Naive thymus-derived CD8-positive, alpha-beta T cell (primary cell): ENCODE data around the gene TTC7B. TPM values are rescaled to one million over a fixed set of nuclear protein-coding genes. Genes with fewer than 3 reads are reported as not detected.
"Not testable (repeated sequence)": the region's sequence is repeated elsewhere in the genome, so short reads cannot be mapped to it uniquely, and the experiment has no call there.

ENCODE experiments used
- ATAC-seq, 2 donors: fragments of 150-1000 bp; cut with Tn5 transposase in 1 of 2; sonication (Bioruptor Pico), chemical (Tn5 transposase) in 1 of 2; 1 replicate in 1 of 2; 2 replicates in 1 of 2; pipeline ENCODE4 v1.10.0; 2021; ENCODE audit warnings: mild to moderate bottlenecking in 2 of 2, moderate library complexity in 2 of 2
- POLR2A ChIA-PET: fragments of 350-600 bp; sonication (Branson Sonifier 250); formaldehyde crosslinking; loops from one replicate; lab custom pipeline; 2021; ENCODE audit warnings: antibody characterized with exemption; lab: Charles Lee
- DNase-seq, 10 donors: peaks; one replicate each; pipeline versions ENCODE4 v3.0.0 to v3.0.0-alpha.2; 2020 to 2022
- H3K27ac Mint-ChIP-seq, 10 donors: one replicate each; pipeline ENCODE4 v1.8.0; 2020 to 2022; ENCODE audit warnings: mild to moderate bottlenecking in 10 of 10, mixed read lengths in 10 of 10, moderate library complexity in 4 of 10, inconsistent platforms in 1 of 10
- H3K27me3 Mint-ChIP-seq, 5 donors: one replicate each; pipeline ENCODE4 v1.8.0; 2021 to 2022; ENCODE audit warnings: mixed read lengths in 5 of 5
- H3K36me3 Mint-ChIP-seq, 3 donors: one replicate each; pipeline ENCODE4 v1.8.0; 2020 to 2022; ENCODE audit warnings: mixed read lengths in 3 of 3, mild to moderate bottlenecking in 2 of 3, inconsistent platforms in 1 of 3
- H3K4me1 Mint-ChIP-seq, 4 donors: one replicate each; pipeline ENCODE4 v1.8.0; 2021 to 2022; ENCODE audit warnings: mixed read lengths in 4 of 4
- H3K4me3 Mint-ChIP-seq, 10 donors: one replicate each; pipeline ENCODE4 v1.8.0; 2020 to 2022; ENCODE audit warnings: mild to moderate bottlenecking in 10 of 10, mixed read lengths in 10 of 10, moderate library complexity in 6 of 10, inconsistent platforms in 1 of 10
- H3K9me3 Mint-ChIP-seq, 9 donors: one replicate each; pipeline ENCODE4 v1.8.0; 2020 to 2022; ENCODE audit warnings: mixed read lengths in 9 of 9, mild to moderate bottlenecking in 3 of 9, inconsistent platforms in 1 of 9, moderate library complexity in 1 of 9
- polyA plus RNA-seq, 3 donors: library from polyadenylated mRNA; unstranded; fragments of 300-500 nt; fragmentation: Illumina TruSeq; gene quantifications; one replicate each; pipeline ENCODE4 v1.2.3, GENCODE V29; 2021
- total RNA-seq, 8 experiments: library from RNA in 2 of 8; stranded (reverse) in 2 of 8; gene quantifications; one replicate each; pipeline ENCODE4 v1.2.3 and lab custom pipeline; 2021 to 2026

Gene TTC7B
- total and polyA plus RNA-seq, 5 experiments from 2014 or later = 0.01 to 0.81 (median 0.41) TPM

GRCh38 chr14:90538095-90538494 is 278.1 kb downstream of the TTC7B start:
- Mint-ChIP-seq H3K36me3 (no peaks in the 10 kb centered on the region), H3K9me3 (no peaks in the 10 kb centered on the region), H3K4me3 (no peak overlapping the region), H3K27me3 (no peaks in the 10 kb centered on the region), H3K4me1 (peaks cover 0 to 14% (median 0%) of the 10 kb centered on the region in 4 donors), H3K27ac (no peak overlapping the region)
- DNase-seq (no peak), ATAC-seq (no peak)
- POLR2A ChIA-PET = no interaction called here

GRCh38 chr14:90536511-90537191 is 279.6 kb downstream of the TTC7B start:
- Mint-ChIP-seq H3K4me1 (peaks cover 0 to 14% (median 0%) of the 10 kb centered on the region in 4 donors), H3K27me3 (no peaks in the 10 kb centered on the region), H3K9me3 (no peaks in the 10 kb centered on the region), H3K27ac (no peak overlapping the region), H3K4me3 (no peak overlapping the region), H3K36me3 (no peaks in the 10 kb centered on the region)
- POLR2A ChIA-PET = no interaction called here
- DNase-seq (no peak), ATAC-seq (no peak)

GRCh38 chr14:90536092-90536491 is 280.1 kb downstream of the TTC7B start:
- H3K27ac Mint-ChIP-seq = peak overlapping the region in 1 of 10 donors; percentile 62
- H3K4me3 Mint-ChIP-seq = no peak overlapping the region
- peaks cover 0 to 14% (median 0%) of the 10 kb centered on the region in 4 donors for H3K4me1 Mint-ChIP-seq
- H3K36me3 Mint-ChIP-seq = no peaks in the 10 kb centered on the region
- POLR2A ChIA-PET = no interaction called here
- ATAC-seq (no peak), DNase-seq (no peak)
- H3K9me3 Mint-ChIP-seq = no peaks in the 10 kb centered on the region
- H3K27me3 Mint-ChIP-seq = no peaks in the 10 kb centered on the region

GRCh38 chr14:90535556-90536090 is 280.6 kb downstream of the TTC7B start:
- peak overlapping the region in 2 of 10 donors; percentile 41 to 62 for H3K27ac Mint-ChIP-seq
- no peak overlapping the region for H3K4me3 Mint-ChIP-seq
- H3K9me3 Mint-ChIP-seq = no peaks in the 10 kb centered on the region
- DNase-seq = no peak
- ATAC-seq = no peak
- H3K4me1 Mint-ChIP-seq = peaks cover 0 to 14% (median 0%) of the 10 kb centered on the region in 4 donors
- POLR2A ChIA-PET = no interaction called here
- H3K27me3 Mint-ChIP-seq = no peaks in the 10 kb centered on the region
- no peaks in the 10 kb centered on the region for H3K36me3 Mint-ChIP-seq

GRCh38 chr14:90534838-90535555 is 281.2 kb downstream of the TTC7B start:
- ATAC-seq (no peak), DNase-seq (peak in 1 of 10 donors; percentile 49)
- Mint-ChIP-seq H3K27me3 (no peaks in the 10 kb centered on the region), H3K4me3 (no peak overlapping the region), H3K9me3 (no peaks in the 10 kb centered on the region), H3K27ac (no peak overlapping the region), H3K4me1 (peaks cover 0 to 14% (median 0%) of the 10 kb centered on the region in 4 donors), H3K36me3 (no peaks in the 10 kb centered on the region)
- POLR2A ChIA-PET = no interaction called here

- peaks cover 0 to 14% (median 0%) of the 10 kb centered on the region in 4 donors for H3K4me1 Mint-ChIP-seq
- H3K27me3 Mint-ChIP-seq = peaks cover 0 to 1% (median 0%) of the 10 kb centered on the region in 5 donors
- no peak overlapping the region for H3K27ac Mint-ChIP-seq
- no peak overlapping the region for H3K4me3 Mint-ChIP-seq
- no peak for ATAC-seq
- POLR2A ChIA-PET = no interaction called here
- peak in 1 of 10 donors; percentile 57 for DNase-seq
- H3K36me3 Mint-ChIP-seq = no peaks in the 10 kb centered on the region
- H3K9me3 Mint-ChIP-seq = no peaks in the 10 kb centered on the region
Observed at GRCh38 chr14:90534091-90534837, 282.0 kb downstream of the TTC7B start.

- H3K4me3 Mint-ChIP-seq = no peak overlapping the region
- H3K9me3 Mint-ChIP-seq = peaks cover 0 to 5% (median 0%) of the 10 kb centered on the region in 9 donors
- H3K4me1 Mint-ChIP-seq = peaks cover 0 to 14% (median 0%) of the 10 kb centered on the region in 4 donors
- peaks cover 0 to 8% (median 5%) of the 10 kb centered on the region in 5 donors for H3K27me3 Mint-ChIP-seq
- no peak for ATAC-seq
- peaks cover 0 to 2% (median 0%) of the 10 kb centered on the region in 3 donors for H3K36me3 Mint-ChIP-seq
- DNase-seq = peak in 1 of 10 donors; percentile 23
- POLR2A ChIA-PET = no interaction called here
- H3K27ac Mint-ChIP-seq = no peak overlapping the region
Observed at GRCh38 chr14:90533591-90534021, 282.6 kb downstream of the TTC7B start.

- Mint-ChIP-seq H3K4me3 (no peak overlapping the region), H3K36me3 (peaks cover 0 to 5% (median 0%) of the 10 kb centered on the region in 3 donors), H3K4me1 (peaks cover 0 to 14% (median 0%) of the 10 kb centered on the region in 4 donors), H3K9me3 (peaks cover 0 to 9% (median 0%) of the 10 kb centered on the region in 9 donors), H3K27ac (peak overlapping the region in 1 of 10 donors; percentile 33), H3K27me3 (peaks cover 2 to 12% (median 9%) of the 10 kb centered on the region in 5 donors)
- DNase-seq (peak in 1 of 10 donors; percentile 57), ATAC-seq (no peak)
- POLR2A ChIA-PET = no interaction called here
Observed at GRCh38 chr14:90532826-90533525, 283.3 kb downstream of the TTC7B start.

- H3K9me3 Mint-ChIP-seq = peaks cover 0 to 17% (median 6%) of the 10 kb centered on the region in 9 donors
- ATAC-seq = no peak
- H3K27me3 Mint-ChIP-seq = peaks cover 2 to 12% (median 9%) of the 10 kb centered on the region in 5 donors
- no peak overlapping the region for H3K4me3 Mint-ChIP-seq
- POLR2A ChIA-PET = no interaction called here
- peaks cover 0 to 13% (median 0%) of the 10 kb centered on the region in 3 donors for H3K36me3 Mint-ChIP-seq
- peaks cover 0 to 14% (median 0%) of the 10 kb centered on the region in 4 donors for H3K4me1 Mint-ChIP-seq
- DNase-seq = no peak
- no peak overlapping the region for H3K27ac Mint-ChIP-seq
Observed at GRCh38 chr14:90531497-90531896, 284.7 kb downstream of the TTC7B start.

- DNase-seq (peak in 1 of 10 donors; percentile 26), ATAC-seq (no peak)
- POLR2A ChIA-PET = no interaction called here
- Mint-ChIP-seq H3K27ac (peak overlapping the region in 1 of 10 donors; percentile 61), H3K27me3 (peaks cover 2 to 12% (median 9%) of the 10 kb centered on the region in 5 donors), H3K4me1 (peaks cover 0 to 12% (median 0%) of the 10 kb centered on the region in 4 donors), H3K36me3 (peaks cover 0 to 13% (median 0%) of the 10 kb centered on the region in 3 donors), H3K4me3 (no peak overlapping the region), H3K9me3 (peaks cover 0 to 18% (median 6%) of the 10 kb centered on the region in 9 donors)
Observed at GRCh38 chr14:90530523-90530922, 285.7 kb downstream of the TTC7B start.

- peaks cover 0 to 18% (median 6%) of the 10 kb centered on the region in 9 donors for H3K9me3 Mint-ChIP-seq
- peaks cover 0 to 13% (median 0%) of the 10 kb centered on the region in 3 donors for H3K36me3 Mint-ChIP-seq
- ATAC-seq (no peak), DNase-seq (no peak)
- H3K4me1 Mint-ChIP-seq = no peaks in the 10 kb centered on the region
- no peak overlapping the region for H3K27ac Mint-ChIP-seq
- peaks cover 2 to 12% (median 9%) of the 10 kb centered on the region in 5 donors for H3K27me3 Mint-ChIP-seq
- no peak overlapping the region for H3K4me3 Mint-ChIP-seq
- POLR2A ChIA-PET = no interaction called here
Observed at GRCh38 chr14:90527978-90528377, 288.3 kb downstream of the TTC7B start.

GRCh38 chr14:90526536-90526935 is 289.7 kb downstream of the TTC7B start:
- H3K27me3 Mint-ChIP-seq = peaks cover 2 to 12% (median 10%) of the 10 kb centered on the region in 5 donors
- H3K9me3 Mint-ChIP-seq = peaks cover 0 to 18% (median 6%) of the 10 kb centered on the region in 9 donors
- H3K4me1 Mint-ChIP-seq, POLR2A ChIA-PET, ATAC-seq, DNase-seq, H3K4me3 Mint-ChIP-seq, H3K27ac Mint-ChIP-seq: not testable (repeated sequence)
- peaks cover 0 to 13% (median 0%) of the 10 kb centered on the region in 3 donors for H3K36me3 Mint-ChIP-seq
